A549 (cell line): ENCODE results near the gene KLK11.

Experiments
- CEBPB ChIP-seq, 2 experiments: fragments of >200 bp in 1 of 2; sonication (Bioruptor Twin) in 1 of 2; formaldehyde crosslinking in 1 of 2; IDR thresholded peaks; 2 replicates each; pipeline ENCODE4 v1.6.1; 2012 to 2016
- CTCF ChIP-seq: fragments of >200 bp; sonication (Bioruptor Twin); formaldehyde crosslinking; IDR thresholded peaks from 3 replicates; pipeline ENCODE4 v1.5.1; 2016
- HMGXB4 ChIP-seq: fragments of 250-450 bp; sonication (Bioruptor Pico); IDR thresholded peaks from 2 replicates; pipeline ENCODE4 v1.5.0; 2021; ENCODE audit warnings: mild to moderate bottlenecking, moderate library complexity, borderline replicate concordance
- MAFK ChIP-seq: fragments of 450-650 bp; IDR thresholded peaks from 2 replicates; pipeline ENCODE4 v1.6.1; 2014; ENCODE audit not compliant: partially characterized antibody
- POLR2A ChIP-seq: IDR thresholded peaks from 2 replicates; pipeline ENCODE4 v1.6.1; 2012; ENCODE audit warnings: mild to moderate bottlenecking, low read length
- TP53 ChIP-seq: fragments of 250-450 bp; sonication (Bioruptor Pico); IDR thresholded peaks from 2 replicates; pipeline ENCODE4 v1.5.0; 2021; ENCODE audit warnings: mild to moderate bottlenecking, moderate library complexity

GRCh38 chr19:51060336-51060735, 33.9 kb upstream of the KLK11 start:
- TF ChIP-seq MAFK (no peak), TP53 (CRISPR knock-in tag) (no peak), CTCF (no peak), POLR2A (no peak), HMGXB4 (CRISPR knock-in tag) (no peak), CEBPB (IDR thresholded peaks at IDR 0.05) (no peak)
